BLaER1 (cell line): ENCODE measurements around the gene MAPK8.
"Not testable (repeated sequence)": the region's sequence is repeated elsewhere in the genome, so short reads cannot be mapped to it uniquely, and the experiment has no call there.

ENCODE experiments used
- H3K27ac ChIP-seq: shearing (Covaris generic); formaldehyde crosslinking; 2 replicates; pipeline ENCODE4 v1.8.1; 2022
- H3K27me3 ChIP-seq: shearing (Covaris generic); formaldehyde crosslinking; 2 replicates; pipeline ENCODE4 v1.8.1; 2022
- H3K36me3 ChIP-seq: shearing (Covaris generic); formaldehyde crosslinking; 2 replicates; pipeline ENCODE4 v1.8.1; 2022
- H3K4me1 ChIP-seq: shearing (Covaris generic); formaldehyde crosslinking; 2 replicates; pipeline ENCODE4 v1.8.1; 2022
- H3K4me2 ChIP-seq: shearing (Covaris generic); formaldehyde crosslinking; 2 replicates; pipeline ENCODE4 v1.8.1; 2022
- H3K4me3 ChIP-seq: shearing (Covaris generic); formaldehyde crosslinking; 2 replicates; pipeline ENCODE4 v1.8.1; 2022
- H3K9ac ChIP-seq: shearing (Covaris generic); formaldehyde crosslinking; 2 replicates; pipeline ENCODE4 v1.8.1; 2022
- H3K9me3 ChIP-seq: shearing (Covaris generic); formaldehyde crosslinking; 2 replicates; pipeline ENCODE4 v1.8.1; 2022
- H4K20me1 ChIP-seq: shearing (Covaris generic); formaldehyde crosslinking; 2 replicates; pipeline ENCODE4 v1.8.1; 2022
- Cebpa-rat ChIP-seq: shearing (Covaris generic); IDR thresholded peaks from 2 replicates; pipeline ENCODE4 v1.8.1; 2022

Gene MAPK8

GRCh38 chr10:48306265-48306869, at the start of gene MAPK8:
TSS of gene MAPK8 (plus strand) at chr10:48306677. CDS start at chr10:48401661, 94,984 bp downstream.
- Histone ChIP-seq H3K4me1 (peaks cover 31% of the 10 kb centered on the region), H3K36me3 (no peaks in the 10 kb centered on the region), H4K20me1 (peaks cover 43% of the 10 kb centered on the region), H3K9me3 (no peaks in the 10 kb centered on the region), H3K9ac (peak within 1 kb of the TSS; percentile 91), H3K27ac (peak within 1 kb of the TSS; percentile 87), H3K4me3 (peak within 1 kb of the TSS; percentile 88), H3K4me2 (peak within 1 kb of the TSS; percentile 81), H3K27me3 (no peaks in the 10 kb centered on the region)
- no peak for TF ChIP-seq Cebpa-rat

DNA sequence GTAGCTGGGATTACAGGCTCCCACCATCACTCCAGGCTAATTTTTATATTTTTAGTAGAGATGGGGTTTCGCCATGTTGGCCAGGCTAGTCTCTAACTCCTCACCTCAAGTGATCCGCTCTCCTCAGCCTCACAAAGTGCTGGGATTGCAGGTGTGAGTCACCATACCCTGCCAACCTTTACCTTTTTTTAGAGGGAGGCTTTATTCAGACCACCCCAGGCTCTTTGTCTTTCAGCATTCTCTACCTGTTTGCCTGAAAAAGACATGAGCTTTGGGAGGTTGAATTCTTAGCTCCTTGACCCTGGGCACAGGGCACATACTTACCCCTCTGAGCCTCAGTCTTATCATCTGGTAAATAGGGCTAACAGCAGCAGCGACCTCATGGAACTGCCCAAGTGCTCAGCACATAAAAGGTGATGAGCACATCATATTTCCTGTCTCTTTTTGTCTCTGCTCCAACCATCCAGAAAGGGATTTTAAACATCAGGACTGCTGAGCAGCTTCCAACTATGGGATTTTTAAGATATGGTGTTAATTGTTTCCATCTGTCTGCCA, 49.0 kb upstream of the MAPK8 start:
- Histone ChIP-seq H3K4me2 (no peak overlapping the region), H3K4me1 (peaks cover 8% of the 10 kb centered on the region), H4K20me1 (no peaks in the 10 kb centered on the region), H3K9me3 (no peaks in the 10 kb centered on the region), H3K36me3 (no peaks in the 10 kb centered on the region), H3K27ac (no peak overlapping the region), H3K27me3 (no peaks in the 10 kb centered on the region), H3K9ac (no peak overlapping the region), H3K4me3 (no peak overlapping the region)
- no peak for TF ChIP-seq Cebpa-rat

DNA sequence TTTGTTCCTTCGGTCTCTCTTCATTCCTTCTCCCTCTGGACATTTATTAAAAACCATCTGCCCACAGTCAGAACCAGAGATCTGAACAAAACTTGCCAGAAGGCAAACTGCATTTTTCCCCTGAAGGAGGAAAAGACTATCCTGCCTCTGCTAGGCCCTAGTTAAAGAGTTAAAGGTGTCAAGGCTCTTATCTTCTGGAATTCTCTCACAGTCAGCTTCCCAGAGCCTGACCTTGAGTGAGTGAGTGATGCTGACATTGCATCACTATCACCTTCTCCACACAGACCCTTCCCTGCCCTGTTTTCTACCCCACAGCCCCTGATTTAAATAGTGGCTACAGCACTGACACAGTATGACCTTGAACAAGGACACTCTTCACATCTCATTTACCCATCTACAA, 48.4 kb upstream of the MAPK8 start:
- no peaks in the 10 kb centered on the region for H4K20me1 ChIP-seq
- H3K27ac ChIP-seq, result no peak overlapping the region
- H3K36me3 ChIP-seq, result no peaks in the 10 kb centered on the region
- H3K9ac ChIP-seq, result no peak overlapping the region
- peaks cover 8% of the 10 kb centered on the region for H3K4me1 ChIP-seq
- no peak overlapping the region for H3K4me3 ChIP-seq
- TF ChIP-seq Cebpa-rat, result no peak
- H3K27me3 ChIP-seq, result no peaks in the 10 kb centered on the region
- no peak overlapping the region for H3K4me2 ChIP-seq
- H3K9me3 ChIP-seq, result no peaks in the 10 kb centered on the region

DNA sequence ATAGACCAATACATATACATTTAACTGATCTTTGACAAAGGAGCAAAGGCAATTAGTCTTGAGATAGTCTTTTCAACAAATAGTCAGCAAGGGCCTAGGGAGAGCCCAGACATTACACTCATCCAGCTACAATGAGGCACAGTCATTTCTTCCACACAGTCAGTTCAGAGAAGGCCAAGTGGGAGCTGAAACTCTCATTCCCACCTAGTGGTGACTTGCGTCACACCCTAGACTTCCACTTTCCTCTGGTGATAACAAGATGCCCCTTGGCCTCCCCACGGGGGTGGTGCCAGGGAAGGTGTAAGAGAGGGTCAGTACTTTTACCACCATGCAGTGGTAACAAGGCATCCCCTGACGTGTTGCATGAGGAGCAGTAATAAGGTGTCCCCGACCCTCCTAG, 39.9 kb upstream of the MAPK8 start:
- Histone ChIP-seq H3K27me3 (no peaks in the 10 kb centered on the region), H3K9me3 (no peaks in the 10 kb centered on the region; the same call in 1 of the 2 replicates), H3K27ac (no peak overlapping the region), H3K4me1 (no peaks in the 10 kb centered on the region), H3K9ac (no peak overlapping the region), H3K36me3 (no peaks in the 10 kb centered on the region), H4K20me1 (no peaks in the 10 kb centered on the region), H3K4me3 (no peak overlapping the region), H3K4me2 (no peak overlapping the region)
- no peak for TF ChIP-seq Cebpa-rat

- no peaks in the 10 kb centered on the region for H3K27me3 ChIP-seq
- H3K4me2 ChIP-seq, result no peak overlapping the region
Measured at GRCh38 chr10:48271047-48271730, 35.3 kb upstream of the MAPK8 start.

GRCh38 chr10:48272682-48273081, 33.8 kb upstream of the MAPK8 start:
- Histone ChIP-seq H3K4me2 (no peak overlapping the region), H3K9ac (no peak overlapping the region), H3K4me1 (no peaks in the 10 kb centered on the region), H3K27ac (no peak overlapping the region), H3K36me3 (no peaks in the 10 kb centered on the region), H3K27me3 (no peaks in the 10 kb centered on the region), H3K9me3 (no peaks in the 10 kb centered on the region), H4K20me1 (no peaks in the 10 kb centered on the region), H3K4me3 (no peak overlapping the region)
- TF ChIP-seq Cebpa-rat, result no peak

More at GRCh38 chr10:48271047-48271730, 35.3 kb upstream of the MAPK8 start:
- no peaks in the 10 kb centered on the region for H4K20me1 ChIP-seq
- no peak overlapping the region for H3K4me3 ChIP-seq
- H3K27ac ChIP-seq, result no peak overlapping the region
- TF ChIP-seq Cebpa-rat, result no peak
- no peaks in the 10 kb centered on the region for H3K36me3 ChIP-seq
- no peaks in the 10 kb centered on the region for H3K4me1 ChIP-seq
- H3K9ac ChIP-seq, result no peak overlapping the region
- no peaks in the 10 kb centered on the region for H3K9me3 ChIP-seq

DNA sequence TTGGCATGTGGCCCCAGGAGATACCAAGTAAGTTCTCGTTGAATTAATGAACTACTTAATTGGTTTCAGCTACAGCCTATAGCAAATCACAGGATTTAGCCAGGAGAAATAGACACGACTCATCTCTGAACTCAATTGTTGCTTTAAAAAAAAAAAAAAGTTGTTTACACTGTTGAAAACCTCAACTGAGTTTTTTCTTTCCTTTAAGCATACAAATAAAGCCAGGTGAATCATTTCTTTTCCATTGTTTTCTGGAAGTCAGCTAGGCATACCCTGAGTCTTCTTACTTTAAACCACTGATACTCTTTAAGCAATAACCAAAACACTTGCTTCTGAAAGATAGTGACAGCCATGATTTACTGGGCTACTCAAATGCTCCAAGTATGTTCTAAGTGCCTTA, 32.7 kb upstream of the MAPK8 start:
- no peaks in the 10 kb centered on the region for H3K36me3 ChIP-seq
- H3K27ac ChIP-seq, result no peak overlapping the region
- H3K4me2 ChIP-seq, result no peak overlapping the region
- H3K9me3 ChIP-seq, result no peaks in the 10 kb centered on the region
- no peaks in the 10 kb centered on the region for H4K20me1 ChIP-seq
- H3K4me3 ChIP-seq, result no peak overlapping the region
- H3K27me3 ChIP-seq, result no peaks in the 10 kb centered on the region
- no peaks in the 10 kb centered on the region for H3K4me1 ChIP-seq
- no peak for TF ChIP-seq Cebpa-rat
- no peak overlapping the region for H3K9ac ChIP-seq

DNA sequence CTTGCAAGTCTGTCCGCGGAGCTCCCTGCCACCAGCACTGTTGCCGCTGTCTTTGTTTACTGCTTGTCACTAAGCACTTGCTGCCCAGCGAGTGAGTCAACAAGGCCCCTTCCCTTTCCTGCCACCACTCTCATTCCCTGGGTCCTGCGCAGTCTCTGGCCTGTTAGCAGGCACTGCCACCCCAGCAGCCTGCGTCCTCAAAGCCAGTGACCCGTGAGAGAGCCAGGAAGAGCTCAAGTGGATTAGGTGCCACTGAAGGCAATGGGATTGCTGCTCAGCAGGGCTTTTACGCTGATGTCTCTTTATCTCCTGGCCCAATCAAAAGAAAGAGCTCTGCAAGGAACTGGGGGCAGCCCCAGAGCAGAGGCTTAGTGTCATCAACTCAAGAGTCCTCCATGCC, 31.8 kb upstream of the MAPK8 start, which contains the start of gene FRMPD2:
TSS of gene FRMPD2 (minus strand) at position 61 of the 400 bp plus-strand sequence. CDS start 129 bp downstream, outside the sequence.
- no peak within 1 kb of the TSS for H3K4me2 ChIP-seq
- H3K27ac ChIP-seq, result no peak within 1 kb of the TSS
- no peaks in the 10 kb centered on the region for H3K9me3 ChIP-seq
- H3K9ac ChIP-seq, result no peak within 1 kb of the TSS
- H3K4me1 ChIP-seq, result no peaks in the 10 kb centered on the region
- no peaks in the 10 kb centered on the region for H3K36me3 ChIP-seq
- no peaks in the 10 kb centered on the region for H4K20me1 ChIP-seq
- H3K4me3 ChIP-seq, result no peak within 1 kb of the TSS
- no peak for TF ChIP-seq Cebpa-rat
- H3K27me3 ChIP-seq, result no peaks in the 10 kb centered on the region

GRCh38 chr10:48277093-48277492, 29.4 kb upstream of the MAPK8 start:
- Histone ChIP-seq H3K9me3 (peaks cover 7% of the 10 kb centered on the region; the same call in 1 of the 2 replicates), H3K4me2 (no peak overlapping the region), H4K20me1 (no peaks in the 10 kb centered on the region), H3K4me1 (no peaks in the 10 kb centered on the region), H3K27me3 (no peaks in the 10 kb centered on the region), H3K36me3 (no peaks in the 10 kb centered on the region), H3K27ac (no peak overlapping the region), H3K9ac (no peak overlapping the region), H3K4me3 (no peak overlapping the region)
- no peak for TF ChIP-seq Cebpa-rat

- H3K4me2 ChIP-seq, result no peak overlapping the region
- H3K36me3 ChIP-seq, result no peaks in the 10 kb centered on the region
- H3K4me1 ChIP-seq, result no peaks in the 10 kb centered on the region
- H3K9me3 ChIP-seq, result peaks cover 24% of the 10 kb centered on the region
- H3K4me3 ChIP-seq, result no peak overlapping the region
- H3K27ac ChIP-seq, result no peak overlapping the region
- no peaks in the 10 kb centered on the region for H4K20me1 ChIP-seq
- H3K27me3 ChIP-seq, result no peaks in the 10 kb centered on the region
- no peak for TF ChIP-seq Cebpa-rat
- H3K9ac ChIP-seq, result no peak overlapping the region
Measured at GRCh38 chr10:48279081-48279751, 27.3 kb upstream of the MAPK8 start.

- not testable (repeated sequence) for H4K20me1 ChIP-seq, H3K9ac ChIP-seq, H3K36me3 ChIP-seq, H3K4me3 ChIP-seq, H3K4me2 ChIP-seq, H3K27me3 ChIP-seq, H3K27ac ChIP-seq
- H3K9me3 ChIP-seq, result peaks cover 28% of the 10 kb centered on the region
- peaks cover 16% of the 10 kb centered on the region for H3K4me1 ChIP-seq
Measured at GRCh38 chr10:48281697-48282096, 24.8 kb upstream of the MAPK8 start.
